ENCODE data around the gene FCHSD2.

FCHSD2 gene

DNA sequence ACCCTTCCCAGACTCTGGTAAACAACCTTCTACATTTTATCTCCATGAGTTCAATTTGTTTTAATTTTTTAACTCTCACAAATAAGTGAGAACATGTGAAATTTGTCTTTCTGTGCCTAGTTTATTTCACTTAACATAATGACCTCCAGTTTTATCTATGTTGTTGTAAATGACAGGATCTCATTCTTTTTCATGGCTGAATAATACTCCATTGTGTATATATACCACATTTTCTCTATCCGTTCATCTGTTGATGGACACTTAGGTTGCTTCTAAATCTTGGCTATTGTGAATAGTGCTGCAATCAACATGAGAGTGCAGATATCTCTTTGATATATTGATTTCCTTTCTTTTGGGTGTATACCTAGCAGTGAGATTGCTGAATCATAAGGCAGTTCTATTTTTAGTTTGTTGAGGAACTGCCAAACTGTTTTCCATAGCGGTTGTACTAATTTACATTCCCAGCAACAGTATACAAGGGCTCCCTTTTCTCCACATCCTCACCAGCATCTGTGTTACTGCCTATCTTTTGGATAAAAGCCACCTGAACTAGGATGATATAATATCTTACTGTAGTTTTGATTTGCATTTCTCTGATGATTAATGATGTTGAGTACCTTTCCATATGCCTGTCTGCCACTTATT, 234.0 kb downstream of the FCHSD2 start:
- TF ChIP-seq, protein P1, sequence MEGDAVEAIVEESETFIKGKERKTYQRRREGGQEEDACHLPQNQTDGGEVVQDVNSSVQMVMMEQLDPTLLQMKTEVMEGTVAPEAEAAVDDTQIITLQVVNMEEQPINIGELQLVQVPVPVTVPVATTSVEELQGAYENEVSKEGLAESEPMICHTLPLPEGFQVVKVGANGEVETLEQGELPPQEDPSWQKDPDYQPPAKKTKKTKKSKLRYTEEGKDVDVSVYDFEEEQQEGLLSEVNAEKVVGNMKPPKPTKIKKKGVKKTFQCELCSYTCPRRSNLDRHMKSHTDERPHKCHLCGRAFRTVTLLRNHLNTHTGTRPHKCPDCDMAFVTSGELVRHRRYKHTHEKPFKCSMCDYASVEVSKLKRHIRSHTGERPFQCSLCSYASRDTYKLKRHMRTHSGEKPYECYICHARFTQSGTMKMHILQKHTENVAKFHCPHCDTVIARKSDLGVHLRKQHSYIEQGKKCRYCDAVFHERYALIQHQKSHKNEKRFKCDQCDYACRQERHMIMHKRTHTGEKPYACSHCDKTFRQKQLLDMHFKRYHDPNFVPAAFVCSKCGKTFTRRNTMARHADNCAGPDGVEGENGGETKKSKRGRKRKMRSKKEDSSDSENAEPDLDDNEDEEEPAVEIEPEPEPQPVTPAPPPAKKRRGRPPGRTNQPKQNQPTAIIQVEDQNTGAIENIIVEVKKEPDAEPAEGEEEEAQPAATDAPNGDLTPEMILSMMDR (IDR thresholded peaks at IDR 0.05; ENCODE audit: low read depth, low read length, missing control alignments) = no peak
- in situ Hi-C loops (cut with HindIII; ENCODE audit: low sequenced_read_pairs) = no loop called here
- no peak for DNase-seq (ENCODE audit: low read depth)

DNA sequence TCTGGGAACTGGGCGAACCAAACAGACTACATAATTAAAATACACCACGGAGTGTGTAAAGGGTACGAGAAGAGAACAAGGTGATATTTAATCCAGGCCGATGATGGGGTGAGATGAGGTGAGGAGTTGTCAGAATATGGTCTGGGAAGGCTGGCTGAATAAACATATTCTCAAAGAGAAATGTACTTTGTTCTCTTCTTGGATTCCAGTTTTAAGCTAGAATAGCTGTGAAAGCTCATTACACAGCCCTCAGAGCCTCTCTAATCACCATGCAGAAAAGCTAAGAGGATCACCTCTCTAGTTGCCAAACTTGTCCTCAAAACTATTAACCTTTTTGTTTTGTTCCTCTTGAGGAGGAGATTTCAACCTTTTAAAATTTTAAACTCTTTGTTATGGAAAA, 238.1 kb downstream of the FCHSD2 start:
- no peak overlapping the region for H3K4me3 ChIP-seq (ENCODE audit: low read depth, low read length)
- in situ Hi-C loops (cut with HindIII; ENCODE audit: low sequenced_read_pairs) = loop anchor here (5.0 kb wide), 1 partner anchor 33 kb away; no protein-coding TSS in a partner anchor
- no peak for DNase-seq (ENCODE audit: low read depth)
- TF ChIP-seq, protein P1 (IDR thresholded peaks at IDR 0.05; ENCODE audit: low read depth, low read length, missing control alignments) = no peak

More for the DNA sequence above, 234.0 kb downstream of the FCHSD2 start:
- no peak overlapping the region for H3K4me3 ChIP-seq (ENCODE audit: low read depth, low read length)

DNA sequence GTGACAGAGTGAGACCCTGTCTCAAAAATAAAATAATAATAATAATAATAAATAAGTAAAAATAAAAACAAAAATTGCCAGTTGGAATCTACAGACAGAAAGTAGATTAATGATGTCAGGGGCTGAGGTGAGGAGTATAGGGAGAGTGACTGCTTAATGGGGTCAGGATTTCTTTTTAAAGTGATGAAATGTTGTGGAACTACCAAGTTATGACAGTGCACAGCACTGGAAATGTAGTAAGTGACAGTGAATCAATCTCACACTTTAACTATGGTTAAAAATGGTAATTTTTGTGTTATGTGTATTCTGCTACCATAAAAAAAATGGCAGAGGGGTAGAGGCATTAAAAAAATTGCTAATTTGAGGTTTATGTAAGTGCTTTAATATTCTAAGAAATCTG, 240.7 kb downstream of the FCHSD2 start:
- TF ChIP-seq, protein P1 (IDR thresholded peaks at IDR 0.05; ENCODE audit: low read depth, low read length, missing control alignments) = no peak
- H3K4me3 ChIP-seq (ENCODE audit: low read depth, low read length) = no peak overlapping the region
- in situ Hi-C loops (cut with HindIII; ENCODE audit: low sequenced_read_pairs) = loop anchor here (5.0 kb wide), 1 partner anchor 36 kb away; no protein-coding TSS in a partner anchor
- no peak for DNase-seq (ENCODE audit: low read depth)

DNA sequence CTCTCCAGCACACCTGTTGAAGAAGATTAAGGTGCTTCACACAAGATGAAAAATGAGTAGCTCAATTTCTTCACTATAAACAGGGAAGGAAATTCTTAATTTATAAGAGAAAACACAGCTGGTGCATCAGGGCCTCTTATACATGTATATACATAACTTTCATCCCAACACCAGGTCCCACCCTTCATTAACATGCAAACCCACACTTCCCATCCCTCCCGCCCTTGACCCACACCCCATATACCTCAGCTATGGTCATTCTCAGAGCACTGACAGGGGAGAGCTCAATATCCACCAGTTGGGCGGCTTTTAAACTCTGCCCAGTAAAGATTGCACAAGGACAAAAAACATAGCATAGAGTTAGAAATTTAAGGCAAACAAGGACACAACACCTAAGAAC, 242.1 kb downstream of the FCHSD2 start:
- TF ChIP-seq, protein P1 (IDR thresholded peaks at IDR 0.05; ENCODE audit: low read depth, low read length, missing control alignments) = no peak
- in situ Hi-C loops (cut with HindIII; ENCODE audit: low sequenced_read_pairs) = loop anchor here (5.0 kb wide), 1 partner anchor 37 kb away; no protein-coding TSS in a partner anchor
- DNase-seq (ENCODE audit: low read depth) = no peak
- no peak overlapping the region for H3K4me3 ChIP-seq (ENCODE audit: low read depth, low read length)

DNA sequence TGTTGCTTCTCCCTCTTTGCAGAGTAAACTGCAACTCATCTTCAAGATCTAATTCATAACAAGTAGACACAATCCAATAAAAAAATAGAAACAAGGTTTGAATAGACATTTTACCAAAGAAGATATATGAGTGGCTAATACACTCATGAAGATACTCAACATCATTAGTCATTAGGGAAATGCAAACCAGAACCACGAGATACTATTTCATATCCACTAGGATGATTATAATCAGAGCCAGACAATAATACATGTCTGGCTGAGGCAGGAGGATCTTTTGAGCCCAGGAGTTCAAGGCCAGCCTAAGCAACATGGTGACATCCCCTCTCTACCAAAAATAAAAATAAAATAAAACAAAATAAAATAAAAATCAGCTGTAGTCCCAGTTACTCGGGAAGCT, 242.9 kb downstream of the FCHSD2 start:
- DNase-seq (ENCODE audit: low read depth) = no peak
- no peak overlapping the region for H3K4me3 ChIP-seq (ENCODE audit: low read depth, low read length)
- TF ChIP-seq, protein P1 (IDR thresholded peaks at IDR 0.05; ENCODE audit: low read depth, low read length, missing control alignments) = no peak
- in situ Hi-C loops (cut with HindIII; ENCODE audit: low sequenced_read_pairs) = no loop called here

DNA sequence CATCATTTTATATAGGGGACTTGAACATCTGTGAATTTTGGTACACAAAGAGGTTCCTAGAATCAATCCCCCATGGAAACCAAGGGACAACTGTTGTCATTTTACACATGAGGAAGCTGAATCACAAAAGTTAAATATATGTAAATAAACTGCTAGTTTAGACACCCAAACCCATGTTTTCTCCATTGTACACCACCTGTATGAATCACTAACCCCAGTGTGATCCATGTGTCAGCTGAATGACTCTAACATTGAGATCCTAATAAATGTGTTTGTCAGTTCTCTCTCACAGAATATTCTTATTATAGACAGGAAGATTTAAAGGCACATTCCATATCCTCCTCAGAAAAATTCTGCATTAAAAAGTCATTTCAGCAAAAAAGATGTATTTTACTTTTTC, 244.6 kb downstream of the FCHSD2 start:
- DNase-seq (ENCODE audit: low read depth) = no peak
- in situ Hi-C loops (cut with HindIII; ENCODE audit: low sequenced_read_pairs) = no loop called here
- TF ChIP-seq, protein P1 (IDR thresholded peaks at IDR 0.05; ENCODE audit: low read depth, low read length, missing control alignments) = no peak
- no peak overlapping the region for H3K4me3 ChIP-seq (ENCODE audit: low read depth, low read length)

All from astrocyte of the cerebellum (primary cell).